ENCODE data around the gene TSKU.
"Not testable (repeated sequence)": the region's sequence is repeated elsewhere in the genome, so short reads cannot be mapped to it uniquely, and the experiment has no call there.

Gene TSKU

GRCh38 chr11:76789443-76789719 lies 6.2 kb downstream of the TSKU start:
- no peak for FAIRE-seq

GRCh38 chr11:76790251-76790650 lies 7.1 kb downstream of the TSKU start:
- no peak for FAIRE-seq

GRCh38 chr11:76791002-76791770 lies 8.0 kb downstream of the TSKU start:
- not testable (repeated sequence) for FAIRE-seq

GRCh38 chr11:76791861-76792260 lies 8.7 kb downstream of the TSKU start:
- FAIRE-seq = no peak

GRCh38 chr11:76792505-76793264 lies 9.5 kb downstream of the TSKU start:
- no peak for FAIRE-seq

- FAIRE-seq = no peak
Observed at GRCh38 chr11:76793391-76794291, 10.5 kb downstream of the TSKU start.

GRCh38 chr11:76794371-76795289 lies 11.5 kb downstream of the TSKU start:
- no peak for FAIRE-seq

- no peak for FAIRE-seq
Observed at GRCh38 chr11:76795290-76795935, 12.3 kb downstream of the TSKU start.

GRCh38 chr11:76795936-76796441 lies 12.8 kb downstream of the TSKU start:
- FAIRE-seq = no peak

- no peak for FAIRE-seq
Observed at GRCh38 chr11:76796511-76797198, 13.5 kb downstream of the TSKU start.

- FAIRE-seq = no peak
Observed at GRCh38 chr11:76797341-76798201, 14.4 kb downstream of the TSKU start.

GRCh38 chr11:76798202-76798581 lies 15.0 kb downstream of the TSKU start:
- no peak for FAIRE-seq

GRCh38 chr11:76798671-76799065 lies 15.5 kb downstream of the TSKU start:
- FAIRE-seq = no peak

GRCh38 chr11:76799066-76799804 lies 16.1 kb downstream of the TSKU start:
- FAIRE-seq = no peak

GRCh38 chr11:76800466-76801200 lies 17.5 kb downstream of the TSKU start:
- no peak for FAIRE-seq

- FAIRE-seq = peak; percentile 13
Observed at GRCh38 chr11:76801225-76801624, 18.1 kb downstream of the TSKU start.

GRCh38 chr11:76801736-76802135 lies 18.6 kb downstream of the TSKU start:
- peak; percentile 82 for FAIRE-seq

- FAIRE-seq = no peak
Observed at GRCh38 chr11:76802151-76802550, 19.0 kb downstream of the TSKU start.

- no peak for FAIRE-seq
Observed at GRCh38 chr11:76802621-76803020, 19.5 kb downstream of the TSKU start.

All from TTC549 (cell line).